OCI-LY1 (cell line): ENCODE measurements around the gene PRKCB.

Source experiments
- EZH2 ChIP-seq: fragments of 200-600 bp; sonication (generic), shearing (Covaris generic); IDR thresholded peaks from 2 replicates; pipeline ENCODE4 v1.8.0; 2017; ENCODE audit warnings: borderline replicate concordance, mixed run types, mild to moderate bottlenecking, antibody characterized with exemption, low read length, moderate library complexity, mixed read lengths
- TF ChIP-seq, protein P1 (sequence below): fragments of 200-600 bp; sonication (generic), shearing (Covaris generic); IDR thresholded peaks from 2 replicates; pipeline ENCODE4 v1.5.1; 2017; ENCODE audit warnings: mild to moderate bottlenecking, antibody characterized with exemption, low read length, moderate library complexity, mixed read lengths

DNA sequence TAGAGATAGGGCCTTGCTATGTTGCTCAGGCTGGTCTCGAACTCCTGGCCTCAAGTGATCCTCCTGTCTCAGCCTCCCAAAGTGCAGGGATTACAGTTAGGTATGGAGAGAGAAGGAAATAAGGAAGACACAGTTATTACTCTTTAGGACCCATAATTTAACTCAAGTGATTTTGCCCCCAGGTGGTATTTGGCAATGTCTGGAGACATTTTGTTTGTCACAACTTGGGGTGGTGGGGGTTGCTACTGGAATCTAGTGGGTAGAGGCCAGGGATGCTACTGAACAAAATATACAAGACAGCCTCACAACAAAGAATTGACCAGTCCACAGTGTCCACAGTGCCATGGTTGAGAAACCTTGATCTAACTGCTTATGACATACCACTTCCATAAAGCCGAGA lies 64.1 kb downstream of the PRKCB start:
- TF ChIP-seq, protein P1, sequence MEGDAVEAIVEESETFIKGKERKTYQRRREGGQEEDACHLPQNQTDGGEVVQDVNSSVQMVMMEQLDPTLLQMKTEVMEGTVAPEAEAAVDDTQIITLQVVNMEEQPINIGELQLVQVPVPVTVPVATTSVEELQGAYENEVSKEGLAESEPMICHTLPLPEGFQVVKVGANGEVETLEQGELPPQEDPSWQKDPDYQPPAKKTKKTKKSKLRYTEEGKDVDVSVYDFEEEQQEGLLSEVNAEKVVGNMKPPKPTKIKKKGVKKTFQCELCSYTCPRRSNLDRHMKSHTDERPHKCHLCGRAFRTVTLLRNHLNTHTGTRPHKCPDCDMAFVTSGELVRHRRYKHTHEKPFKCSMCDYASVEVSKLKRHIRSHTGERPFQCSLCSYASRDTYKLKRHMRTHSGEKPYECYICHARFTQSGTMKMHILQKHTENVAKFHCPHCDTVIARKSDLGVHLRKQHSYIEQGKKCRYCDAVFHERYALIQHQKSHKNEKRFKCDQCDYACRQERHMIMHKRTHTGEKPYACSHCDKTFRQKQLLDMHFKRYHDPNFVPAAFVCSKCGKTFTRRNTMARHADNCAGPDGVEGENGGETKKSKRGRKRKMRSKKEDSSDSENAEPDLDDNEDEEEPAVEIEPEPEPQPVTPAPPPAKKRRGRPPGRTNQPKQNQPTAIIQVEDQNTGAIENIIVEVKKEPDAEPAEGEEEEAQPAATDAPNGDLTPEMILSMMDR: no peak
- TF ChIP-seq EZH2: no peak
